ENCODE results near the gene SMTNL2.
"Not testable (repeated sequence)": the region's sequence is repeated elsewhere in the genome, so short reads cannot be mapped to it uniquely, and the experiment has no call there.

The SMTNL2 gene

GRCh38 chr17:4638766-4639165 is 54.4 kb downstream of the SMTNL2 start:
- DNase-seq, result not testable (repeated sequence)

DNA sequence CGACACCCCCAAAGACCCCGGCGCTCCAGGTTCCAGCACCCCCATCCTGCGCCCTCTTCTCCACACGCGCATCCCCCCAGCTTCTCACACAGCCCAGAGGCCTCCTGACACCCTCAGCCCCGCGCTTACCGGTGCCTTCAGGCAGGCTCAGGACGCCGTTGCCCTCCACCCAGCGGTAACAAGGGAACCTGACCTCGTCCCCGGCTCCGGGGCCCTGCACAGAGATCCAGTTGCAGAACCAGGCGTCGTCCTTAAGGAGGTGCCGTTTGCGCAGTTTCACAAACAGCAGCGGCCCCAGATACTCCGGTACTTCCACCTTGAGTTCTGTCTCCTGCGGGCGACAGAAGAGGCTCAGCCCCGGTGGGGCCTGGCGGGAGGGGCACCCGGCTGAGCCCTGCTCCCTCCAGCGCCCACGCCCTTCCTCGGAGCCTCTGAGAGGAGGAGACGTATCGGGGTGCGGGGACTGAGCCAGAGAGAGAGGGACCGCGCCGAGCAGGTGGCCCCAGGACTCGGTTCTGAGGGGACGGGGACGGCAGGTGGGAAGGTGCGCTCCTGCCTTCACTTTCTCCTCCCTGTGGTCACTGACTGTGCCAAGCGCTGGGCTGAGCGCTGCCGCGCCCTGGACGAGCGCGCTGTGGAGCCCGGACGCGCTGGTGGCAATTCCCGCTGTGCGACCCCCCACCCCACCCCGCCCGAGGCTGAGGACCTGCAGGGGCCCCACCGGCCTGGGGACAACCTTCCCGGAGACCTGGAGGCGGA is 55.2 kb downstream of the SMTNL2 start:
- DNase-seq, result not testable (repeated sequence)

DNA sequence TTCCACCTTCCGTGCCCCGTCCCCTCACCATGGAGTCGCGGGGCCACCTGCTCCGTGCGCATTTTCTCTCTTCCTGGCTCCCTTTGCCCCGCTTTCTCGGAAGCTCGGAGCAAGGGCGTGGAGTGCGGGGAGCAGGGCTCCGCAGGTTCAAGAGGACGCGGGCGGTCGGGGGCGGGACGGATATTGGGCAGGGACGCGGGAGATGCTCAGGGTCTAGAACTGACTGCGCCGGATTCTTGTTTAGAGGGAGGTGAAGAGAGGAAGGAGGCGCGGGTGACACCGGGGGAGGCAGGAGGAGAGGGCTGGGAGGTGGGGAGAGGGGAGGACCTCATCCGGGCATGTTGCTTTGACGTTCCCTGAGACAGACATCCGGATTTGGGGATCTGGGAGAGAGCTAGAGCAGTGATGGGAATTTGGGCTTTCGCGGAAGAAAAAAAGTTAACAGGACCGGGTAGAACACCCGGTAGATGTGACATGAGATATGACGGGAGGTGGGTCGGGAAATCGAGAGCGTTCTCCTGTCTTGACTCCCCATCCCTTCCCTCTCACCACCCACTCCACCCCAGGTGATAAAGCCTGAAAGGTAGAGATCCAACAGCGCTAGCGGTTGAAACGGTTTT is 56.4 kb downstream of the SMTNL2 start:
- DNase-seq, result not testable (repeated sequence)

- no peak for DNase-seq
Observed at GRCh38 chr17:4641297-4642195, 57.2 kb downstream of the SMTNL2 start, which contains the start of gene ALOX15. TSS of gene ALOX15 (minus strand) at chr17:4641678. CDS start at chr17:4641651, 27 bp downstream.

- DNase-seq, result no peak
Observed at GRCh38 chr17:4642286-4642685, 58.0 kb downstream of the SMTNL2 start.

DNA sequence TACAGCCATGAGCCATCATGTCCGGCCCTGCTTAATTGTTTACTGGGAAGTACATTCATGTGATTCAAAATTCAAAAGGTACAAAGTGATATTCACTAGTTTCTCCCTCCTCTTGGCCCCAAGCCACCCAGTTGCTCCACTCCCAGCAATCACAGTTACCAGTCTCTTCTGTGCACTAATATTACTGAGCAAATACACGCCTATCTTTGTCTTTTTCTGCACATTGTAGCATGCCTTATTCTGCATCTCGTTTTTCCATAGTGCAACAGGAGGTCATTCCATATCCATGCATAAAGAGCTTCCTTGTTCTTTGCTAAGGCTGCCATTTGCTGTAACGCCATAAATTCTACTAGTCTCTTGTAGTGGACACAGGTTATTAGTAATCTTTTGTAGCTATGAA is 59.3 kb downstream of the SMTNL2 start:
- DNase-seq, result no peak

- no peak for DNase-seq
Observed at GRCh38 chr17:4645642-4646041, 61.3 kb downstream of the SMTNL2 start.

- no peak for DNase-seq
Observed at GRCh38 chr17:4648741-4649140, 64.4 kb downstream of the SMTNL2 start.

DNA sequence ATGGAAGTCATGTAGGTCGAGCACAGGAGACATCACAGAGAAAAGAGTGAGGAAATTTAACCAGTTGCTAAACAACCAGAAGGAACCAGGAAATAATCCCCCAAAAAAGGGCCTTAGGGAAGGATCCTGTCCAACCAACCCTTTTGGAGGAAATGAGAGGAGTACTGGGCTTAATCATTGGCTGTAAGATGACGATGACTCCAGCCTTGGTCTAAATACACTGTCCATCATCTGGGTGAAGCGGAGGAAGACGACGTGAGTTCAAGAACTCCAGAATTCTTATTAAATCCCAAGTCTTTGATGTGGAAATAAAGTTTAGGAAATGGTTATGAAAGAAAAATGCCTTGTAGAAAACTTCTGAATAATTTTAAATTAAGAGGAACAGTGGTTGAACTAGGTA is 68.7 kb downstream of the SMTNL2 start:
- no peak for DNase-seq

- not testable (repeated sequence) for DNase-seq
Observed at GRCh38 chr17:4655933-4656332, 71.6 kb downstream of the SMTNL2 start.

DNA sequence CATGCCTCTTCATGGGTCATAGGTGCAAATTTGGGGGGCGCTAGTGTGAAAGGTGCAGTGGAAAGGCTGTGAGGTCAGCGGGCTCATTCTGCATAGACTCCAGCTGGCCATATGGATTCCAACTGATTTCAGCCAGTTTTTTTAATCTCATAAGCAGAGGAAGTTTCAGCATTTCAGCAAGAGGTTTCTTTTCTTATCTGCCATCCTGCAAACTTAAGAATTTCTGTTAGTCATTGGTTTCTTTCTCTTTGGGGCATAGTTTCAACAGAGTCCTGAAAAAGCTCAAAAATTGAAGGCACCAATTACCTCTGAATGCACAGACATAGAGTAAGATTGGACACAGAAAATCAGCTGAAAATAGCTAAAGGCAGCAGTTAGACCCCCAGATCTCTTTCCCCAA is 73.3 kb downstream of the SMTNL2 start:
- DNase-seq, result no peak
